GM21390 (cell line): ENCODE results near the gene NOP9.
"Not testable (repeated sequence)": the region's sequence is repeated elsewhere in the genome, so short reads cannot be mapped to it uniquely, and the experiment has no call there.

Experiments
- ATAC-seq: cut with Tn5 transposase; IDR thresholded peaks from one replicate; pipeline ENCODE4 v1.9.1; 2021; ENCODE audit not compliant: unreplicated experiment

The NOP9 gene

GRCh38 chr14:24343795-24344660 is 44.4 kb downstream of the NOP9 start:
- ATAC-seq, result no peak

DNA sequence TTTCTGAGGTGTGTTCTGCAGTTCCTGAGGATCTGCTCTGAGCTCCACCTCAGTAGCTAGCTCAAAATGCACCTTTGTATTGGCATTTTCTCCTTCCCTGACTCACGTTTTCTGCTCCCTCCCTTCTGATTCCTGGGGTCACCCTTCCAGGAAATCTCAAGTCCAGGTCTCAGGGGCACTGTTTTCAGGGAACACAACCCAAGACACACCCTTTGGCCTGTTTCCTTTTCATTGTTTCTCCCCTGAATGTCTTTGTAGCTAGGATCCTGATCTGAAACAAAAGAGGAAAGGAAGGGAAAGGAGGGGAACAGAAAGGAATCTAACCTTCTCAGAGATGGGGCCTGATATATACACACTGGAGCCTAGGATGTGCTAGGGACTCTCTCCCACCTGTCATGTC is 47.5 kb downstream of the NOP9 start:
- no peak for ATAC-seq

DNA sequence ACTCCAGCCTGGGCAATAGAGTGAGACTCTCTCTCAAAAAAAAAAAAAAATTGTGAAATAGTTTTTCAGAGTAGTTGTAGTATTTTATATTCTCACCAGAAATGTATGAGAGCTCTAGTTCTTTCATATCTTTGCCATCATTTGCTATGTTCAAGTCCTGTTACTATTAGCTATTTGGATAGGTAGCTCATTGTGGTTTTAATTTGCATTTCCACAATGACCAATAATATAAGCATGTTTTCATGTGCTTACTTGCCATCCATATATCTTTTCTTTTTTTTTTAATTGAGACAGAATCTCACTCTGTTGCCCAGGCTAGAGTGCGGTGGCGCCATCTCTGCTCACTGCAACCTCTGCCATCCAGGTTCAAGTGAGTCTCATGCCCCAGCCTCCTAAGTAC is 48.5 kb downstream of the NOP9 start:
- ATAC-seq, result no peak

GRCh38 chr14:24349742-24350141 is 50.1 kb downstream of the NOP9 start:
- ATAC-seq, result no peak

- ATAC-seq, result no peak
These were observed 51.9 kb downstream of the NOP9 start for GRCh38 chr14:24351517-24351916.

DNA sequence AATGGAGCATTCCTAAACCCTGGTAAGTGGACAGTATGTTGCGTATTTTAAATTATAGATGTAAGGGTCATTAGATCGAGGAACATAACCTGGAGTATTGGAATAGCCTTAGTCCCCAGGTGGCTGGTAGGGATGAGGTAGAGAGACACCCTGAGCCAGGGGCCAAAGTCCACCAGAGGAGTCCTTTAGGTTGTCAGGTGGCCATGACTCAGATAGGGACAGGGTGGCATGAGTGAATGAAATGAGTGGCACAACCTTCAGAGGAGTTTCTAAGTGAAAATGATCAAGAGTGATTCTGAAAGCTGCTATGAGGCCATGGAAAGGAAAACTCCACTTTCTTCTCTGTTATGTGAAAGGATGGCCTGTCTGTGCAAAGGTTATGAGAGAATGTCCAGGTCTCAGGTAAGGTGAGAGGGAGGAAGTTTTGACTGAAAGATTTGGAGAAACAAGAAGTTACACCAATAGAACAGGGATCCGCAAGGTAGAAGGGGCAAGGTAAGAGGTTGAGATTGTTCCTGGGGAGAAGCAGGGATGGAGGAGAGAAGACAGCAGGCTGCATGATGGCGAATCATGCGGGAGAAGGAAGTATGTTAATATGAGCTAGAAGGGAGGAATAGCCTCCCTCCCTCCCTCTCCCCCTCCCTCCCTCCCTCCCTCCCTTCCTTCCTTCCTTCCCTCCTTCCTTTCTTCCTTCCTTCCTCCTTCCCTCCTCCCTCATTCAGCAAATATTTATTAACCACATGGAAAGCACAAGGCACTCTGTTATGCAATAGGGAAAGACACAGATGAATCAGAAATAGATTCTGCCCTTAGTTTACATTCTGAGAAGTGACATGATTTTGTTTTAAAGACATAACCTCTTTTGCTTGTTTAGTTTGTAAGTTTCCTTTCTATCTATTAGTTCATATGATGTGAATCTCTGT is 54.2 kb downstream of the NOP9 start:
- no peak for ATAC-seq

DNA sequence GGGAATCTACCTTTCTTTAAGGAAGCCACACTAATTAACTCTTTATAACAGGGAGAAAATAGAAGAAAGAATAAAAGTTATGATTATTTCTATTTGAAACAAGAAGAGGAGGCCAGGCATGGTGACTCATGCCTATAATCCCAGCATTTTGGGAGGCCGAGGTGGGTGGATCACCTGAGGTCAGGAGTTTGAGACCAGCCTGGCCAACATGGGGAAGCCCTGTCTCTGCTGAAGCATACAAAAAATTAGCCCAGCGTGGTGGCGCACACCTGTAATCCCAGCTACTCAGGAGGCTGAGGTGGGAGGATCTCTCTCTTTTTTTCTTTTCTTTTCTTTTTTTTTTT is 54.8 kb downstream of the NOP9 start:
- not testable (repeated sequence) for ATAC-seq

GRCh38 chr14:24355009-24355408 is 55.4 kb downstream of the NOP9 start:
- ATAC-seq, result no peak

DNA sequence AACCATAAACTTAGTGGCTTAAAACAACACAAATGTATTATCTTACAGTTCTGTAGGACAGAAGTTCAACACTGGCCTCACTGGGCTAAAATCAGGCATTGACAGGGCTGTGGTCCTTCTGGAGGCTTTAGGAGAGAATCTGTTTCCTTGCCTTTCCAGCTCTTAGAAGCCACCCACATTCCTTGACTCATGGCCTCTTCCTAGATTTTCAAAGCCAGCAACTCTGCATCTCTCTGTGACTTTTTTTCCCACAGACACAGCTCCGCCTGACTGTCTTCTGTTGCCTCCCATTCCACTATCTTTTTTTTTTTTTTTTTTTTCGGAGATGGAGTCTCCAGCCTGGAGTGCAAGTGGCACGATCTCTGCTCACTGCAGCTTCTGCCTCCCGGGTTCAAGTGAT is 56.6 kb downstream of the NOP9 start:
- ATAC-seq, result no peak
